HCT116 (cell line): ENCODE results near the gene DPP6. TPM values are rescaled to one million over a fixed set of nuclear protein-coding genes. Genes with fewer than 3 reads are reported as not detected.

Experiments
- ATAC-seq: fragments of 200-7000 bp; cut with Tn5 transposase; 2 replicates; pipeline ENCODE4 v1.9.1; 2020; ENCODE audit warnings: mild to moderate bottlenecking, moderate library complexity
- BruUV-seq: library from RNA; stranded (reverse); fragments of 400-500 nt; replicated peaks from 2 replicates; lab custom pipeline; 2021; lab: Mats Ljungman, UMichigan
- CTCF ChIA-PET: fragments of 300-600 bp; sonication (Branson Sonifier 250); formaldehyde crosslinking; loops from one replicate; lab custom pipeline; 2021; ENCODE audit warnings: antibody characterized with exemption; lab: Charles Lee
- POLR2A ChIA-PET: fragments of 300-600, 350-600 bp; sonication (Branson Sonifier 250); formaldehyde crosslinking; loops from one replicate; lab custom pipeline; 2021; ENCODE audit warnings: antibody characterized with exemption; lab: Charles Lee
- RAD21 ChIA-PET, 2 experiments: fragments of 300-600 bp; sonication (Branson Sonifier 250); formaldehyde crosslinking; loops; one replicate each; lab custom pipeline; 2023; ENCODE audit warnings: low total read pairs in 2 of 2; ENCODE audit not compliant: uncharacterized antibody in 2 of 2, unreplicated experiment in 2 of 2, low non-redundant PET in 1 of 2; lab: Charles Lee
- DNase-seq: peaks from one replicate; pipeline ENCODE4 v3.0.0-alpha.2; 2010; ENCODE audit warnings: low read depth, low spot score
- H2AFZ ChIP-seq: fragments of 200-600 bp; shearing (Covaris generic), sonication (generic); 2 replicates; pipeline ENCODE4 v1.6.1; 2017; ENCODE audit warnings: low read depth, mixed run types, mixed read lengths, antibody characterized with exemption, low read length; ENCODE audit not compliant: poor library complexity, severe bottlenecking
- H3K27ac ChIP-seq: 2 replicates; pipeline ENCODE4 v1.5.1; 2012; ENCODE audit warnings: low read depth, low read length
- H3K27me3 ChIP-seq: fragments of 200-600 bp; sonication (generic); 2 replicates; pipeline ENCODE4 v1.6.1; 2016; ENCODE audit warnings: mixed run types, low read length, mixed read lengths; ENCODE audit not compliant: insufficient read depth
- H3K36me3 ChIP-seq, 2 experiments: fragments of 200-500 bp in 1 of 2; fragments of 200-600 bp in 1 of 2; sonication (Bioruptor generic) in 1 of 2; sonication (generic) in 1 of 2; 2 replicates each; pipeline versions ENCODE4 v1.5.1 to v1.6.1; 2014 to 2016; ENCODE audit warnings: low read length in 2 of 2, inconsistent platforms in 1 of 2, mixed read lengths in 1 of 2, mixed run types in 1 of 2; ENCODE audit not compliant: insufficient read depth in 2 of 2, control insufficient read depth in 1 of 2
- H3K4me1 ChIP-seq, 2 experiments: fragments of 200-600 bp in 1 of 2; sonication (generic) in 1 of 2; 2 replicates each; pipeline versions ENCODE4 v1.5.1 to v1.6.1; 2012 to 2017; ENCODE audit warnings: low read length in 2 of 2, inconsistent platforms in 1 of 2, mild to moderate bottlenecking in 1 of 2, mixed read lengths in 1 of 2, mixed run types in 1 of 2, moderate library complexity in 1 of 2; ENCODE audit not compliant: insufficient read depth in 2 of 2, control insufficient read depth in 1 of 2
- H3K4me2 ChIP-seq: fragments of 200-600 bp; sonication (generic); 2 replicates; pipeline ENCODE4 v1.6.1; 2017; ENCODE audit warnings: mixed run types, low read length, mixed read lengths
- H3K4me3 ChIP-seq, 2 experiments: fragments of 200-600 bp in 1 of 2; sonication (generic) in 1 of 2; replicated peaks in 1 of 2; 2 replicates each; pipeline ENCODE4 v1.5.1; 2011 to 2016; ENCODE audit warnings: low read length in 2 of 2, control low read depth in 1 of 2, low read depth in 1 of 2, mild to moderate bottlenecking in 1 of 2, mixed read lengths in 1 of 2, mixed run types in 1 of 2
- H3K79me2 ChIP-seq: fragments of 200-600 bp; sonication (generic); 2 replicates; pipeline ENCODE4 v1.6.1; 2017; ENCODE audit warnings: mild to moderate bottlenecking, mixed run types, low read length, moderate library complexity, mixed read lengths; ENCODE audit not compliant: insufficient read depth
- H3K9ac ChIP-seq: fragments of 200-600 bp; sonication (generic); 2 replicates; pipeline ENCODE4 v1.6.1; 2016; ENCODE audit warnings: low read length, mixed read lengths
- H3K9me2 ChIP-seq: fragments of 200-600 bp; sonication (generic), shearing (Covaris generic); 2 replicates; pipeline ENCODE4 v1.6.1; 2017; ENCODE audit warnings: mixed run types, mild to moderate bottlenecking, moderate library complexity; ENCODE audit not compliant: insufficient read depth
- H3K9me3 ChIP-seq, 2 experiments: fragments of 200-500 bp in 1 of 2; fragments of 200-600 bp in 1 of 2; sonication (Bioruptor generic) in 1 of 2; sonication (generic) in 1 of 2; 2 replicates each; pipeline ENCODE4 v1.6.1; 2014 to 2017; ENCODE audit warnings: low read length in 2 of 2, mixed read lengths in 2 of 2, inconsistent platforms in 1 of 2, low read depth in 1 of 2, mild to moderate bottlenecking in 1 of 2, mixed run types in 1 of 2, moderate library complexity in 1 of 2; ENCODE audit not compliant: control insufficient read depth in 1 of 2, insufficient read depth in 1 of 2
- H4K20me1 ChIP-seq: fragments of 200-600 bp; sonication (generic), shearing (Covaris generic); 2 replicates; pipeline ENCODE4 v1.6.1; 2017; ENCODE audit warnings: mixed run types, mild to moderate bottlenecking, moderate library complexity; ENCODE audit not compliant: insufficient read depth
- ELF1 ChIP-seq: IDR thresholded peaks from 2 replicates; pipeline ENCODE4 v1.6.1; 2012; ENCODE audit warnings: low read depth, borderline replicate concordance
- EZH2phosphoT487 ChIP-seq: fragments of 200-600 bp; IDR thresholded peaks from 2 replicates; pipeline ENCODE4 v1.6.1; 2018; ENCODE audit warnings: antibody characterized with exemption, borderline replicate concordance
- POLR2A ChIP-seq: IDR thresholded peaks from 2 replicates; pipeline ENCODE4 v1.7.0; 2011; ENCODE audit warnings: borderline replicate concordance; ENCODE audit not compliant: insufficient read depth, insufficient read length; ENCODE audit errors: extremely low read depth
- RAD21 ChIP-seq: IDR thresholded peaks from 2 replicates; pipeline ENCODE4 v1.6.1; 2012; ENCODE audit warnings: low read depth, mild to moderate bottlenecking
- YY1 ChIP-seq: IDR thresholded peaks from 2 replicates; pipeline ENCODE4 v1.6.1; 2011; ENCODE audit warnings: low read length, low read depth, moderate library complexity, mild to moderate bottlenecking; ENCODE audit not compliant: insufficient replicate concordance; ENCODE audit errors: extremely low read depth
- ZBTB33 ChIP-seq: IDR thresholded peaks from 2 replicates; pipeline ENCODE4 v1.6.1; 2011; ENCODE audit warnings: mild to moderate bottlenecking, low read length, moderate library complexity; ENCODE audit not compliant: insufficient replicate concordance; ENCODE audit errors: extremely low read depth
- intact Hi-C: fragments of 100-400 bp; cut with micrococcal nuclease; formaldehyde crosslinking; loops from 2 replicates; pipeline ENCODE4 v1.10.0; 2022
- total RNA-seq: library from RNA; stranded (reverse); gene quantifications from one replicate; pipeline ENCODE4 v1.2.1, GENCODE V29; 2021; ENCODE audit not compliant: unreplicated experiment

DPP6 gene
- total RNA-seq, 1 experiment from 2014 or later: not detected

DNA sequence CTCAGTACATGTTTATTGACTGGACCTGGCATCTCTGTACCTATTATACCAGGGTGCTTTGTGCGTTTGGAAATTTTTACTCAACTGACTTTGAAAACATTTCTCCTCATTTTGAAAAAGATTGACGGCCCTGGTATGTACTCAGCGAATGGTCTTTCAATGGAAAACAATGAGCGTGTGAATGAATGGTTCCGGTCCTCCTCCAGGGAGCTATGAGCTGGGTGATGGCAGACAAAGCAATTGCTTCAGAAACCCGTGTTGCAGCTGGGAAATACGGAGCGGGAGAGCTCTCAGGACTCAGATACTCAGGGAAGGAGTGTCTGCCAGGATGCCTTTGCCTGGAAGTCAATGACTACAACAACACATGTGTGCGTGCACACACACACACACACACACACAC lies 824.8 kb downstream of the DPP6 start:
- intact Hi-C loops: no loop called here
- peaks cover 9% of the 10 kb centered on the region; the same call in 1 of the 2 replicates for H3K27me3 ChIP-seq

GRCh38 chr7:154879629-154880028 lies 827.4 kb downstream of the DPP6 start:
- Histone ChIP-seq H2AFZ (no peak overlapping the region), H3K27me3 (no peaks in the 10 kb centered on the region), H3K27ac (no peak overlapping the region), H3K4me1 (no peaks in the 10 kb centered on the region), H3K36me3 (no peaks in the 10 kb centered on the region), H3K9me3 (peaks cover 0 to 5% of the 10 kb centered on the region in 2 experiments; a peak in 1 of 4 replicates), H3K9ac (no peak overlapping the region), H3K79me2 (no peaks in the 10 kb centered on the region), H4K20me1 (no peaks in the 10 kb centered on the region), H3K4me2 (no peak overlapping the region), H3K9me2 (no peaks in the 10 kb centered on the region), H3K4me3 (no peak overlapping the region)
- CTCF ChIA-PET: no interaction called here
- DNase-seq (no peak), ATAC-seq (no peak)
- RAD21 ChIA-PET: no interaction called here
- TF ChIP-seq RAD21: no peak
- TF ChIP-seq EZH2phosphoT487: no peak
- no peak for TF ChIP-seq YY1
- no peak for TF ChIP-seq ELF1
- TF ChIP-seq ZBTB33: no peak
- TF ChIP-seq POLR2A: no peak
- intact Hi-C loops: no loop called here
- BruUV-seq: no TSS peak
- POLR2A ChIA-PET: no interaction called here

More for the DNA sequence above, 824.8 kb downstream of the DPP6 start:
- Histone ChIP-seq H2AFZ (no peak overlapping the region), H3K9ac (no peak overlapping the region), H3K36me3 (no peaks in the 10 kb centered on the region), H3K9me3 (no peaks in the 10 kb centered on the region), H3K79me2 (no peaks in the 10 kb centered on the region), H3K4me2 (no peak overlapping the region), H3K27ac (no peak overlapping the region), H4K20me1 (no peaks in the 10 kb centered on the region), H3K4me1 (no peaks in the 10 kb centered on the region), H3K9me2 (no peaks in the 10 kb centered on the region), H3K4me3 (no peak overlapping the region)
- no TSS peak for BruUV-seq
- TF ChIP-seq YY1: no peak
- TF ChIP-seq ELF1: no peak
- ChIA-PET POLR2A (no interaction called here), CTCF (no interaction called here), RAD21 (no interaction called here)
- ATAC-seq: no peak
- no peak for DNase-seq
